Ishikawa (cell line): ENCODE measurements around the gene YPEL5.

Experiments
- CEBPB ChIP-seq: IDR thresholded peaks from 2 replicates; pipeline ENCODE4 v1.6.1; 2012
- CREB1 ChIP-seq: IDR thresholded peaks from 2 replicates; pipeline ENCODE4 v1.6.1; 2012; ENCODE audit warnings: low read depth
- EGR1 ChIP-seq: IDR thresholded peaks from 2 replicates; pipeline ENCODE4 v1.6.1; 2012
- EP300 ChIP-seq: IDR thresholded peaks from 2 replicates; pipeline ENCODE4 v1.6.1; 2012; ENCODE audit warnings: borderline replicate concordance
- FOXM1 ChIP-seq: IDR thresholded peaks from 2 replicates; pipeline ENCODE4 v1.6.1; 2012; ENCODE audit warnings: low read depth, borderline replicate concordance
- NFIC ChIP-seq: IDR thresholded peaks from 2 replicates; pipeline ENCODE4 v1.6.1; 2012
- RAD21 ChIP-seq: IDR thresholded peaks from 2 replicates; pipeline ENCODE4 v1.6.1; 2012; ENCODE audit warnings: low read depth
- TAF1 ChIP-seq: IDR thresholded peaks from 2 replicates; pipeline ENCODE4 v1.6.1; 2012; ENCODE audit warnings: low read depth, mild to moderate bottlenecking
- TCF12 ChIP-seq: IDR thresholded peaks from 2 replicates; pipeline ENCODE4 v1.6.1; 2012; ENCODE audit warnings: low read depth
- TEAD4 ChIP-seq: IDR thresholded peaks from 2 replicates; pipeline ENCODE4 v1.6.1; 2012
- YY1 ChIP-seq: IDR thresholded peaks from 2 replicates; pipeline ENCODE4 v1.6.1; 2012; ENCODE audit warnings: low read depth
- ZBTB7A ChIP-seq: IDR thresholded peaks from 2 replicates; pipeline ENCODE4 v1.6.1; 2012; ENCODE audit warnings: low read depth
- TF ChIP-seq, protein P1 (sequence below): IDR thresholded peaks from 2 replicates; pipeline ENCODE4 v1.6.1; 2012
- TF ChIP-seq, protein P2 (sequence below): IDR thresholded peaks from 2 replicates; pipeline ENCODE4 v1.6.1; 2012
- TF ChIP-seq, protein P3 (sequence below): IDR thresholded peaks from 2 replicates; pipeline ENCODE4 v1.6.1; 2012; ENCODE audit warnings: low read depth, mild to moderate bottlenecking

YPEL5 gene

DNA sequence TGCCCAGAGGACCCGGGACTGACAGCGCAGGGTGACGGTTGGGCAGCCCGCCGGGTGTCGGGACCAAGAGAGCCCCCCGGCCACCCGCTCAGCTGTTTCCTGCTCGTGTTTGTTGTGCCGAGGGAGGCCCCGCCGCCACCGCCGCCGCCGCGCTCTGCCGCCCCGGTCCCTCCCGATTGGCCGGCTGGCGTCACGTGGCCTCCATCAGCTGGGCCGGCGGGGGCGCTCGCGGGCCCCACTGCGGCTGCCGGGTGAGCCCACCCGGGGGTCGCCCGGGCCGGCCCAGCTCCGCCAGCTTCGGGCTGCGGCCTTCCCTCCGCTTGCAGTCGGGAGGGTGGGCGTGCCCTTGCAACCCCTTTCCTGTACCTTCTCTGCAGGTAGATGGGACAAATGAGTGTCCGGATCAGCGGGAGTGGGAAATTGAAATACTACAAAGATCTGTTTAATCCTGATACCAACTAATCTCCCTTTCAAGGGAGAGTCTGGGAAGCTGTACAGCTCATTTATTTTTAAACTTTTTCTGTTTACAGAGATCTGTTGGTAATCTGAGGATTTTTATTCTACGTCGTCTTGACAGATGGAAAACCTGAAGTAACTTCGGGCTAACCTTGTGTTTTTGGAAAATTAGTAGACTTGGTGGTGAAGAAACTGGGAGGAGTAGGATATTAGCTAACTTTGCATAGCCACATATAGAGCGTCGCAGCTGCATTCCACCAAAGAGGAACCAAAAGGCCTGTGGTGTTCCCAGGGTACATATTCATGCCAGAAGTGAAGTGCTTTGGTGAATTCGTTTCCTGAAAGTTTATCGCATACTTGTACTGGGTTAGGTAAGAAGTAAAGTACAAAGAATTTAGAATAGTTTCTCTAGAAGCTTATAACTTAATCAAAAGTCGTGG lies 1.2 kb downstream of the YPEL5 start:
- TF ChIP-seq, protein P1, sequence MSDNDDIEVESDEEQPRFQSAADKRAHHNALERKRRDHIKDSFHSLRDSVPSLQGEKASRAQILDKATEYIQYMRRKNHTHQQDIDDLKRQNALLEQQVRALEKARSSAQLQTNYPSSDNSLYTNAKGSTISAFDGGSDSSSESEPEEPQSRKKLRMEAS: peak; percentile 39; the same call in 1 of the 2 replicates
- TF ChIP-seq ZBTB7A (peak; percentile 100), YY1 (no peak)
- TF ChIP-seq, protein P2, sequence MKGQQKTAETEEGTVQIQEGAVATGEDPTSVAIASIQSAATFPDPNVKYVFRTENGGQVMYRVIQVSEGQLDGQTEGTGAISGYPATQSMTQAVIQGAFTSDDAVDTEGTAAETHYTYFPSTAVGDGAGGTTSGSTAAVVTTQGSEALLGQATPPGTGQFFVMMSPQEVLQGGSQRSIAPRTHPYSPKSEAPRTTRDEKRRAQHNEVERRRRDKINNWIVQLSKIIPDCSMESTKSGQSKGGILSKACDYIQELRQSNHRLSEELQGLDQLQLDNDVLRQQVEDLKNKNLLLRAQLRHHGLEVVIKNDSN: peak; percentile 97

DNA sequence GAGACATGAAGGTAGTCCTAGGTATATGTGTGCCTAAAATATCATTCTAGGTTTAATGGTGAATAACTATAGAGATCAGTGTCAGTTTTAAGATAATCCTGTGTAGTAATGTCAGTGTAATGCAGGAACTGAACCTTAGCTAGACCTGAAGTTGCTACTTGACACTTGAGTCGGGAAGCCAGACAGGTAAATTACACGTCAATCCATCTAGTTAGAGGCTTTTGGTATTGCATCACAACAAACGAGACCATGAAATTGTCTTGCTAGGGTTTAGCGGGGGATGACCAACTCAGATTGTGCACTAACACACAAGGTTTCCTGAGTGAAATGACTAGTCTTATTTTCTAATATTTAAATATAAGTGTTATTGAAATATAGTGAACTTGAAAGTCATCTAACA lies 2.0 kb downstream of the YPEL5 start:
- TF ChIP-seq YY1: no peak

DNA sequence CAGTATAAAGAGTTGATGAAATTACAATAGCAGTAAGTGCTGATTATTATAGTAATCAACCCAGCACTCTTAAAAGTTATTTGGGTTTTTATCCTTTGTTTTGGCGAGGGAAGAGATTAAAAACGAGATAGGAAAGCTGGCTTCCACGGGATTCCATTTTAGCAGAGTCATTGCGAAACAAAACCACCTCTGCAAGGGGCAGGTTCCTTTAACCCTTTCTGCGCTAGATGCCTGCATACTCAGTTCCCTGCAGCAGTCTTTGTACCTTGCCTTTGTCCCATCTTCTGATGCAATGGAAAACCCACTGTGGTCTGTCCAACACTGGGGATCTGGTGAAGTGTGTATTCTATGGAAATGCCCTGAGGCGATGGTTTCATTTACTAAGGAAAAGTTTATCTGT lies 2.7 kb downstream of the YPEL5 start:
- no peak for TF ChIP-seq EGR1
- TF ChIP-seq FOXM1: no peak
- no peak for TF ChIP-seq TAF1
- TF ChIP-seq CEBPB: peak; percentile 79
- TF ChIP-seq TEAD4: no peak
- TF ChIP-seq EP300: no peak
- TF ChIP-seq, protein P1: no peak
- no peak for TF ChIP-seq CREB1
- TF ChIP-seq, protein P3, sequence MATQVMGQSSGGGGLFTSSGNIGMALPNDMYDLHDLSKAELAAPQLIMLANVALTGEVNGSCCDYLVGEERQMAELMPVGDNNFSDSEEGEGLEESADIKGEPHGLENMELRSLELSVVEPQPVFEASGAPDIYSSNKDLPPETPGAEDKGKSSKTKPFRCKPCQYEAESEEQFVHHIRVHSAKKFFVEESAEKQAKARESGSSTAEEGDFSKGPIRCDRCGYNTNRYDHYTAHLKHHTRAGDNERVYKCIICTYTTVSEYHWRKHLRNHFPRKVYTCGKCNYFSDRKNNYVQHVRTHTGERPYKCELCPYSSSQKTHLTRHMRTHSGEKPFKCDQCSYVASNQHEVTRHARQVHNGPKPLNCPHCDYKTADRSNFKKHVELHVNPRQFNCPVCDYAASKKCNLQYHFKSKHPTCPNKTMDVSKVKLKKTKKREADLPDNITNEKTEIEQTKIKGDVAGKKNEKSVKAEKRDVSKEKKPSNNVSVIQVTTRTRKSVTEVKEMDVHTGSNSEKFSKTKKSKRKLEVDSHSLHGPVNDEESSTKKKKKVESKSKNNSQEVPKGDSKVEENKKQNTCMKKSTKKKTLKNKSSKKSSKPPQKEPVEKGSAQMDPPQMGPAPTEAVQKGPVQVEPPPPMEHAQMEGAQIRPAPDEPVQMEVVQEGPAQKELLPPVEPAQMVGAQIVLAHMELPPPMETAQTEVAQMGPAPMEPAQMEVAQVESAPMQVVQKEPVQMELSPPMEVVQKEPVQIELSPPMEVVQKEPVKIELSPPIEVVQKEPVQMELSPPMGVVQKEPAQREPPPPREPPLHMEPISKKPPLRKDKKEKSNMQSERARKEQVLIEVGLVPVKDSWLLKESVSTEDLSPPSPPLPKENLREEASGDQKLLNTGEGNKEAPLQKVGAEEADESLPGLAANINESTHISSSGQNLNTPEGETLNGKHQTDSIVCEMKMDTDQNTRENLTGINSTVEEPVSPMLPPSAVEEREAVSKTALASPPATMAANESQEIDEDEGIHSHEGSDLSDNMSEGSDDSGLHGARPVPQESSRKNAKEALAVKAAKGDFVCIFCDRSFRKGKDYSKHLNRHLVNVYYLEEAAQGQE: no peak

DNA sequence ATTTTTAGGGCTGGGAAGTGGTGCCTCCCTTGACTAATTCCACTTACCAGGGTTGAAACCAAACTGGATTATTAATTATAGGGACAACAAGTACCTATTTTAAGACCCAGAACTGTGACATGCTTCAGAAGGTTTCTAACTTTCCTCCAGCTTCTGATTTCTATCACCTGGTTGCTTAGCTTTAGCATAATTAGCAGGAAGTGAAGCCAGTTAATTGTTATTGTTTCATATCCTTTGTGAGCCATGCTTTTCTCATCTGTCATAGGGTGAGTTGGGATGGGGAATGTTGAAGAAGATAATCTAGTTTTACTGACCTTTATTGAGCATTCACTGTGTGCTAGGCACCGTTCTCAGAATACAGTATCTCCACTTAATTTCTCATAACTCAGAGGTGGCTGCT lies 3.2 kb downstream of the YPEL5 start:
- TF ChIP-seq CREB1 (no peak), TEAD4 (no peak), TCF12 (no peak)

DNA sequence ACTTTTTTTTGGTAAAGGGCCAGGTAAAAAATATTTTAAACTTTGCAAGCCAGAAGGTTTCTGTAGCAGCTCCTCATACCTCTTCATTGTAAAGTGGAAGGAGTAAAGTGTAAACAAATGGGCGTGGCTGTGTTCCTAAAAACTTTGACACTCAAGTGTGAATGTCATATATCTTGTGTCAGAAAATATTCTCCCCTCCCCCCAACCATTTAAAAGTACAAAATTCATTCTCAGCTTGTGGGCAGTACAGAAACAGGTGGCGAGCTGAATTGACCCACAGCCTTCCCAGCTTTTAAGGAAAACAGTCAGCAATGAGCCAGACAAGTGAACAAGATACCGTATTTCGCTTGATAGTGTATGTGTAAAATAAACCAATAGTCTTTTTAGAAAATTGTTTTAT lies 4.0 kb downstream of the YPEL5 start:
- TF ChIP-seq EP300: no peak
- TF ChIP-seq TAF1: no peak
- no peak for TF ChIP-seq YY1
- no peak for TF ChIP-seq ZBTB7A
- no peak for TF ChIP-seq FOXM1
- TF ChIP-seq TCF12: no peak
- TF ChIP-seq, protein P3: no peak
- TF ChIP-seq CREB1: no peak
- no peak for TF ChIP-seq CEBPB

DNA sequence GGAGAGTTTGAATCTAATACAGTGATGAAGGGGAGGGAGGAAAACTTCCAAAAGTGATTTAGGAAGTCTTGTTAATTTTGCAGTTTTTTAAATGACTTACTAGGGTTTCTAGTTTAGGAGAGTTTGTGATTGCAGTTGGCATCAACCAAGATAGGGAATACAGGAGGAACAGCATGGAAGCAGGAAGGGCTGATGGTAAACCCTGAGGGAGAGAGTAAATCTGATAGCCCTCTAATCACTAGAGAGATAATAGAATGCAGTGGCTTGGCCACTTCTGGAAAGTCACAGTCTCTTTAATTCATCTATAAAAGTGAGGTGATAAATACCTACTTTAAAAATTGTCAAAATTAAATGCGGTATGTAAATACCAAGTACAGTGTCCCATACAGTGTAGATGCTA lies 5.6 kb downstream of the YPEL5 start:
- TF ChIP-seq, protein P1: no peak
- TF ChIP-seq FOXM1 (no peak), TAF1 (no peak), YY1 (no peak), RAD21 (no peak), EP300 (no peak), EGR1 (no peak), TEAD4 (no peak), ZBTB7A (no peak), CEBPB (no peak), NFIC (no peak), CREB1 (no peak), TCF12 (no peak)
- TF ChIP-seq, protein P2: no peak
- TF ChIP-seq, protein P3: no peak
